ENCODE data around the gene DIAPH1.
A peak's percentile ranks its signal among the peaks of the same experiment; 100 is the strongest.

DIAPH1 gene

DNA sequence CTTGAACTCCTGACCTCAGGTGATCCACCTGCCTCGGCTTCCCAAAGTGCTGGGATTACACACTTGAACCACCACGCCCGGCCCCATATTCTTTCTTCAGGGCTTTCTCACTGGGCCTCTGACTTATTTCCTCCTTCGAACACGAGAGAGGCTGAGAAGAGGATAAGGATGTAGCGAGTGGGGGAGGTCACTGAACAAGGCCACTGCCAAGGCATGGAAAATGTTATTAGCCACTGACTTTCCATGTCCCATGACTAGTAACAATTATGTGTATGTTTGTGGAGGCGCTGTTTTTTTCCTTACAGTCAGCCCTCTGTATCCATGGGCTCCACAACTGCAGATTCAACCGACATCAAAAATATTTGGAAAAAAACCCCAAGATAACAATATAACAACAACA lies 44.7 kb upstream of the DIAPH1 start:
- H3K4me1 ChIP-seq (ENCODE audit: control insufficient read depth, insufficient read depth, low read depth, low read length) = no peaks in the 10 kb centered on the region
- H3K36me3 ChIP-seq (ENCODE audit: control insufficient read depth in 1 of 2, insufficient read depth in 2 of 2, low read depth in 1 of 2, low read length in 2 of 2) = peaks cover 39 to 40% of the 10 kb centered on the region in 2 experiments
- WGBS = 96% methylated on average over 7 of the region's 8 CpGs
- no peak overlapping the region for H4K8ac ChIP-seq (ENCODE audit: low read length)
- no peak overlapping the region for H3K4me2 ChIP-seq (ENCODE audit: low read length, poor library complexity, severe bottlenecking)
- H4K91ac ChIP-seq (ENCODE audit: low read length) = no peak overlapping the region
- H2BK12ac ChIP-seq (ENCODE audit: low read length in 2 of 2) = no peak overlapping the region
- no peak overlapping the region for H3K4me3 ChIP-seq (ENCODE audit: insufficient read depth in 1 of 2, low read depth in 1 of 2, low read length in 2 of 2)
- no peak overlapping the region for H3K18ac ChIP-seq (ENCODE audit: low read depth in 1 of 2, low read length in 2 of 2)
- no peak overlapping the region for H2BK15ac ChIP-seq (ENCODE audit: low read depth, poor library complexity, severe bottlenecking)
- no peak overlapping the region for H3K23ac ChIP-seq (ENCODE audit: low read length in 2 of 2)
- H2BK120ac ChIP-seq (ENCODE audit: low read depth, low read length) = no peak overlapping the region
- no peak overlapping the region for H3K27ac ChIP-seq (ENCODE audit: low read length, poor library complexity, severe bottlenecking)
- DNase-seq = no peak
- no peaks in the 10 kb centered on the region for H3K9me3 ChIP-seq (ENCODE audit: control insufficient read depth, low read length)
- no peak overlapping the region for H3K14ac ChIP-seq (ENCODE audit: low read length in 2 of 2)
- H2AK5ac ChIP-seq (ENCODE audit: low read length, severe bottlenecking) = no peak overlapping the region
- no peak overlapping the region for H3K4ac ChIP-seq (ENCODE audit: low read depth in 1 of 2, low read length in 2 of 2)
- peaks cover 5% of the 10 kb centered on the region for H3K79me1 ChIP-seq (replicated peaks; ENCODE audit: low read length, poor library complexity, severe bottlenecking)
- H2BK5ac ChIP-seq (ENCODE audit: low read depth, low read length, poor library complexity, severe bottlenecking) = no peak overlapping the region
- no peaks in the 10 kb centered on the region for H3K27me3 ChIP-seq (ENCODE audit: control insufficient read depth in 1 of 2, insufficient read depth in 1 of 2, low read length in 2 of 2)
- no peak overlapping the region for H2AFZ ChIP-seq (ENCODE audit: low read depth, low read length)
- no peak overlapping the region for H3K9ac ChIP-seq (ENCODE audit: low read length)

DNA sequence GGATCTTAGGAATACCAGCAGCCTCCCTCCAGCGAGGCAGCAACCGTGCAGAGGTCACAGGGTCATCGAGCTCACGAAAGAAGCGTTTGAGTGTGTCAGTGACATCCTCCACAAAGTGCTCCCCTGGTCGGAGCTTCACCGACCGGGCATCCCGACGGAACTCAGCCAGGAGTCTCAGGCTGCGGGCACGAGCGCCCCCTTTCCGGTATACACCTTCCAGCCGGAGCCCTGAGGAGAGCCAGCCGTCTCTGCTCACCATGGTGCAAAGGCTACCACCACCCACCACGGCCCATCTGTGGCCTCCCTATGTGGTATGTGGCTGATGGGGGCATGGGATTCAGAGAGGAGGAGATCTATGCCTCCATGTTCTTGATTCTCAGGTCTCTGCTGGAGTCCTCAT lies 43.2 kb upstream of the DIAPH1 start:
- no peaks in the 10 kb centered on the region for H3K27me3 ChIP-seq (ENCODE audit: control insufficient read depth in 1 of 2, insufficient read depth in 1 of 2, low read length in 2 of 2)
- H2BK5ac ChIP-seq (ENCODE audit: low read depth, low read length, poor library complexity, severe bottlenecking) = no peak overlapping the region
- H2BK120ac ChIP-seq (ENCODE audit: low read depth, low read length) = no peak overlapping the region

DNA sequence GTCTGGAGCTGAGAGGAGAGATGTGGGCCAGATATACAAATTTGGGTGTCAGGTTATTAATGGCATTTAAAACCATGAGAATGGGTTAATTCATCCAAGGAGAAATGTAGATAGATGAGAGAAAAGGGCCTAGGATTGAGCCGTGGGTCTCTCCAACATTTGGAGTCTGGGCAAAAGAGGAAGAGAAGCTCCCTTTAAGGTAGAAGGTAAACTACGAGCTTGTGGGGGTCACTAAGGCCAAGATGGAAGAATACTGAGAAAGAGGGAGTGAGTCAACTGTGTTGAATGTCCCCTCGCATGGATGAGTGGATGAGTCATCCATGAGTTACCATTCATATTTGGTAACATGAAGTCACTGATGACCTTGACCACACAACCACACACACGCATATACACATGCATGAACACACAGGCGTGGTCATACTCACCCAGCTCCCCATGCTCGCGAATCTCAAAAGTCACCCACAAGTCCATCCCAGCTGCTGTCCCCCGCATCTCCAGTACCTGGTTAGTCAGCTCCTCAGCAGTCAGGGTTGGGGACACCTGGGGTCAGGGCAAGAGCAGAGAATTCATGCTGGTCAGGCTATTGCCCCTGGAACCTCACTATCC lies 39.2 kb upstream of the DIAPH1 start:
- 44% methylated on average over 8 of the region's 8 CpGs for WGBS
- H3K14ac ChIP-seq (ENCODE audit: low read length in 2 of 2) = no peak overlapping the region
- DNase-seq = peak; percentile 94

More for the DNA sequence above, 43.2 kb upstream of the DIAPH1 start:
- Histone ChIP-seq H3K27ac (ENCODE audit: low read length, poor library complexity, severe bottlenecking) (no peak overlapping the region), H3K14ac (ENCODE audit: low read length in 2 of 2) (no peak overlapping the region), H3K4me2 (ENCODE audit: low read length, poor library complexity, severe bottlenecking) (no peak overlapping the region), H3K79me1 (replicated peaks; ENCODE audit: low read length, poor library complexity, severe bottlenecking) (peaks cover 5% of the 10 kb centered on the region), H2BK15ac (ENCODE audit: low read depth, poor library complexity, severe bottlenecking) (no peak overlapping the region), H3K36me3 (ENCODE audit: control insufficient read depth in 1 of 2, insufficient read depth in 2 of 2, low read depth in 1 of 2, low read length in 2 of 2) (peaks cover 38% of the 10 kb centered on the region in 2 experiments), H2AK5ac (ENCODE audit: low read length, severe bottlenecking) (no peak overlapping the region), H3K9ac (ENCODE audit: low read length) (no peak overlapping the region), H3K9me3 (ENCODE audit: control insufficient read depth, low read length) (no peaks in the 10 kb centered on the region), H3K4ac (ENCODE audit: low read depth in 1 of 2, low read length in 2 of 2) (no peak overlapping the region), H3K23ac (ENCODE audit: low read length in 2 of 2) (no peak overlapping the region), H2AFZ (ENCODE audit: low read depth, low read length) (no peak overlapping the region), H3K18ac (ENCODE audit: low read depth in 1 of 2, low read length in 2 of 2) (no peak overlapping the region), H2BK12ac (ENCODE audit: low read length in 2 of 2) (no peak overlapping the region), H4K91ac (ENCODE audit: low read length) (peak overlapping the region; percentile 22), H4K8ac (ENCODE audit: low read length) (no peak overlapping the region), H3K4me1 (ENCODE audit: control insufficient read depth, insufficient read depth, low read depth, low read length) (peaks cover 3% of the 10 kb centered on the region), H3K4me3 (ENCODE audit: insufficient read depth in 1 of 2, low read depth in 1 of 2, low read length in 2 of 2) (no peak overlapping the region)
- WGBS = 94% methylated on average over 17 of the region's 17 CpGs
- no peak for DNase-seq

GRCh38 chr5:141657404-141657803 lies 38.6 kb upstream of the DIAPH1 start:
- no peak overlapping the region for H2AFZ ChIP-seq (ENCODE audit: low read depth, low read length)
- H3K27ac ChIP-seq (ENCODE audit: low read length, poor library complexity, severe bottlenecking) = no peak overlapping the region
- no peak overlapping the region for H3K18ac ChIP-seq (ENCODE audit: low read depth in 1 of 2, low read length in 2 of 2)
- H3K14ac ChIP-seq (ENCODE audit: low read length in 2 of 2) = no peak overlapping the region
- peaks cover 2% of the 10 kb centered on the region for H3K79me1 ChIP-seq (replicated peaks; ENCODE audit: low read length, poor library complexity, severe bottlenecking)
- no peak overlapping the region for H4K91ac ChIP-seq (ENCODE audit: low read length)
- no peak overlapping the region for H3K4me3 ChIP-seq (ENCODE audit: insufficient read depth in 1 of 2, low read depth in 1 of 2, low read length in 2 of 2)
- H2BK120ac ChIP-seq (ENCODE audit: low read depth, low read length) = no peak overlapping the region
- no peak overlapping the region for H3K4me2 ChIP-seq (ENCODE audit: low read length, poor library complexity, severe bottlenecking)
- H3K36me3 ChIP-seq (ENCODE audit: control insufficient read depth in 1 of 2, insufficient read depth in 2 of 2, low read depth in 1 of 2, low read length in 2 of 2) = peaks cover 39 to 40% of the 10 kb centered on the region in 2 experiments
- no peak for DNase-seq
- H2BK5ac ChIP-seq (ENCODE audit: low read depth, low read length, poor library complexity, severe bottlenecking) = no peak overlapping the region
- 98% methylated on average over 1 of the region's 1 CpG for WGBS
- H3K9ac ChIP-seq (ENCODE audit: low read length) = no peak overlapping the region
- no peak overlapping the region for H3K23ac ChIP-seq (ENCODE audit: low read length in 2 of 2)
- no peak overlapping the region for H2AK5ac ChIP-seq (ENCODE audit: low read length, severe bottlenecking)
- H2BK15ac ChIP-seq (ENCODE audit: low read depth, poor library complexity, severe bottlenecking) = no peak overlapping the region
- H4K8ac ChIP-seq (ENCODE audit: low read length) = no peak overlapping the region
- H3K9me3 ChIP-seq (ENCODE audit: control insufficient read depth, low read length) = no peaks in the 10 kb centered on the region
- H3K27me3 ChIP-seq (ENCODE audit: control insufficient read depth in 1 of 2, insufficient read depth in 1 of 2, low read length in 2 of 2) = no peaks in the 10 kb centered on the region
- H3K4ac ChIP-seq (ENCODE audit: low read depth in 1 of 2, low read length in 2 of 2) = no peak overlapping the region
- H2BK12ac ChIP-seq (ENCODE audit: low read length in 2 of 2) = no peak overlapping the region
- peaks cover 14% of the 10 kb centered on the region for H3K4me1 ChIP-seq (ENCODE audit: control insufficient read depth, insufficient read depth, low read depth, low read length)

More for the DNA sequence above, 39.2 kb upstream of the DIAPH1 start:
- H3K9ac ChIP-seq (ENCODE audit: low read length) = no peak overlapping the region
- H3K4me1 ChIP-seq (ENCODE audit: control insufficient read depth, insufficient read depth, low read depth, low read length) = peaks cover 14% of the 10 kb centered on the region
- H3K27ac ChIP-seq (ENCODE audit: low read length, poor library complexity, severe bottlenecking) = no peak overlapping the region
- H3K4me2 ChIP-seq (ENCODE audit: low read length, poor library complexity, severe bottlenecking) = no peak overlapping the region
- no peak overlapping the region for H4K91ac ChIP-seq (ENCODE audit: low read length)
- H3K18ac ChIP-seq (ENCODE audit: low read depth in 1 of 2, low read length in 2 of 2) = no peak overlapping the region
- no peak overlapping the region for H2AFZ ChIP-seq (ENCODE audit: low read depth, low read length)
- no peaks in the 10 kb centered on the region for H3K9me3 ChIP-seq (ENCODE audit: control insufficient read depth, low read length)
- no peak overlapping the region for H2AK5ac ChIP-seq (ENCODE audit: low read length, severe bottlenecking)
- no peaks in the 10 kb centered on the region for H3K27me3 ChIP-seq (ENCODE audit: control insufficient read depth in 1 of 2, insufficient read depth in 1 of 2, low read length in 2 of 2)
- H3K4ac ChIP-seq (ENCODE audit: low read depth in 1 of 2, low read length in 2 of 2) = no peak overlapping the region
- no peak overlapping the region for H2BK5ac ChIP-seq (ENCODE audit: low read depth, low read length, poor library complexity, severe bottlenecking)
- H4K8ac ChIP-seq (ENCODE audit: low read length) = no peak overlapping the region
- H2BK15ac ChIP-seq (ENCODE audit: low read depth, poor library complexity, severe bottlenecking) = peak overlapping the region; percentile 23
- peaks cover 2% of the 10 kb centered on the region for H3K79me1 ChIP-seq (replicated peaks; ENCODE audit: low read length, poor library complexity, severe bottlenecking)
- H2BK12ac ChIP-seq (ENCODE audit: low read length in 2 of 2) = no peak overlapping the region
- peaks cover 40 to 44% of the 10 kb centered on the region in 2 experiments for H3K36me3 ChIP-seq (ENCODE audit: control insufficient read depth in 1 of 2, insufficient read depth in 2 of 2, low read depth in 1 of 2, low read length in 2 of 2)
- no peak overlapping the region for H3K4me3 ChIP-seq (ENCODE audit: insufficient read depth in 1 of 2, low read depth in 1 of 2, low read length in 2 of 2)
- no peak overlapping the region for H3K23ac ChIP-seq (ENCODE audit: low read length in 2 of 2)
- no peak overlapping the region for H2BK120ac ChIP-seq (ENCODE audit: low read depth, low read length)

Measured in mesenchymal stem cell (in vitro differentiated cells and primary cell).